ENCODE results near the gene DOCK8.

- no peak for TF ChIP-seq CTCF (optimal IDR thresholded peaks at IDR 0.05 in 1 of 3, IDR thresholded peaks at IDR 0.05 in 1 of 3, conservative IDR thresholded peaks at IDR 0.05 in 1 of 3; ENCODE audit: extremely low read depth in 1 of 3, insufficient read depth in 2 of 3, low read length in 3 of 3)
- TF ChIP-seq EZH2 (IDR thresholded peaks at IDR 0.05; ENCODE audit: low read length), result no peak
These were observed 207.2 kb downstream of the DOCK8 start for GRCh38 chr9:421896-422295.
